GM21515 (cell line): ENCODE results near the gene SSBP1.
"Not testable (repeated sequence)": the region's sequence is repeated elsewhere in the genome, so short reads cannot be mapped to it uniquely, and the experiment has no call there.

Experiments
- ATAC-seq: cut with Tn5 transposase; IDR thresholded peaks from one replicate; pipeline ENCODE4 v1.9.1; 2021; ENCODE audit not compliant: unreplicated experiment

The SSBP1 gene

DNA sequence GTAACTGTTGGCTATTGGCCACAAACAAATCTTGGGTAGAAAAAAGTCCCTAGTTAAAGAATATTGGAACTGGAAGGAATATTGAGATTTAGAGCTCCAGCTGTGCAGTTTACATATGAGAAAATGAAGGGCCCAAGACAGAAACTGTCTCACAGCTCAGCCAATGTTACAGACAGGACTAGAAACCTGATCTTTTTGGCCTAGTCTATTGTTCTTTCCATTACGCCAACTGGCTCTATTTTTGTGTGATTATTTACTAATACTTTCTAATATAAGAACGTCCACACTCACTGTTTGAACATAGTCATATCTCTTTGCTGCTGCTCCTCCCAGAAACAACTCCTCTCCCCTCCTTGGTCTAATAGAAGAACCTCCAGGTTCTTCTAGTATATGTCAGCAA, 28.8 kb upstream of the SSBP1 start:
- ATAC-seq = no peak

DNA sequence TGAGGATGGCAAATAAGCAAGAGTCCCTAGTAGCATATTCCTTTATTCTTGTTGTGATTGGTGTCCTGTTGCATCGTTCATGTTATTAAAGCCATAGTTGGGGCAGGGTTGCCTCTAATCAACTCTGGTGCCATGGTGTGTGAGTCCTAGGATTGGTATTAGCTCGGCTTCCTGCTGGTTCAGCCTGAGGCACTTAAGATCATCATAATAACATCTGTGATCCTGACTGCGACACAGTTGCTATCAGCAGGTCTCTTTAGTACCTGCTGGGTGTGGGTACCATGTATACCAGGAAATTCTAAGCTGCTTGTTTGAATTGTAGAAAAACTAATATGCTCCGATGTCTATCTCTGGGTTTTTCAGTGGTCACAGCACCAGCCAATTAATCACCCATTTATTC, 28.4 kb upstream of the SSBP1 start:
- ATAC-seq = no peak

DNA sequence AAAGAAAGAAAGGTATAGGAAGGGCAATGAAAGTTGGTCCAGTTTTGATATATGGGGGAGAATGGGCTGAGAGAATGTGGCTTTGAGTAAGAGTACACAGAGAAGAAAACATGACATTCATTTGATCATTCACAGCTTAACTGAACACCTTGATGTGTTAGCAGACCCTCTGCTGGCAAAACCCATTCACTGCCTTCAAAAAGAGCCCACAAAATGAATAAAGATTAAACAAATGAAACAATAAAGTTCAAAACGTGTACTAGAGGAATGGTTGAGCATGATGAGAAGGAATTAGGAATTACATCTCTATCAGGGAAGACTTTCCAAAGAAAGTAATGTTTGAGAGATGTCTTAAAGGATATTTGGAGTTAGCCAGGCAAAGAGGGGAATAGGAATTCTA, 27.9 kb upstream of the SSBP1 start:
- ATAC-seq = no peak

GRCh38 chr7:141712603-141713255, 25.4 kb upstream of the SSBP1 start:
- ATAC-seq = no peak

GRCh38 chr7:141713890-141714289, 24.3 kb upstream of the SSBP1 start:
- ATAC-seq = no peak

DNA sequence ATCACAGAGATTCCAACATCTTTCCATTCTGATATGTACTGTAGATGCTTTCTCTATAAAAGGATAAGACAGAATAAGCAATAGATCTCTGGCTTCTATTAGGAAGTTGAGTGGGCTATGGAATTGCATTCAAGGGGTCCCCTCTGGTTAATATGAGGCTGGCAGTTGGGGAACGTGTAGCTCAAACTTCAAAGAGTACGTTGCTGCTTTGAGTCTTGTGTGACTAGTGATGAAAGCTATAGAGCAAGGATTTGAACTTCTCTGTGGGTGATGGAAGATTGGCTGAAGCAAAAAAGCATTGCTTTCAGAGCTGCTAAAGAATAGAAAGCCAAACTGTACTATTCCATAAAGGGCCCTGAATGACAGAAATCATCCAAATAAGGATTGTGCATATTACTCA, 23.6 kb upstream of the SSBP1 start:
- ATAC-seq = no peak

- ATAC-seq = no peak
Observed at GRCh38 chr7:141715018-141715417, 23.1 kb upstream of the SSBP1 start.

DNA sequence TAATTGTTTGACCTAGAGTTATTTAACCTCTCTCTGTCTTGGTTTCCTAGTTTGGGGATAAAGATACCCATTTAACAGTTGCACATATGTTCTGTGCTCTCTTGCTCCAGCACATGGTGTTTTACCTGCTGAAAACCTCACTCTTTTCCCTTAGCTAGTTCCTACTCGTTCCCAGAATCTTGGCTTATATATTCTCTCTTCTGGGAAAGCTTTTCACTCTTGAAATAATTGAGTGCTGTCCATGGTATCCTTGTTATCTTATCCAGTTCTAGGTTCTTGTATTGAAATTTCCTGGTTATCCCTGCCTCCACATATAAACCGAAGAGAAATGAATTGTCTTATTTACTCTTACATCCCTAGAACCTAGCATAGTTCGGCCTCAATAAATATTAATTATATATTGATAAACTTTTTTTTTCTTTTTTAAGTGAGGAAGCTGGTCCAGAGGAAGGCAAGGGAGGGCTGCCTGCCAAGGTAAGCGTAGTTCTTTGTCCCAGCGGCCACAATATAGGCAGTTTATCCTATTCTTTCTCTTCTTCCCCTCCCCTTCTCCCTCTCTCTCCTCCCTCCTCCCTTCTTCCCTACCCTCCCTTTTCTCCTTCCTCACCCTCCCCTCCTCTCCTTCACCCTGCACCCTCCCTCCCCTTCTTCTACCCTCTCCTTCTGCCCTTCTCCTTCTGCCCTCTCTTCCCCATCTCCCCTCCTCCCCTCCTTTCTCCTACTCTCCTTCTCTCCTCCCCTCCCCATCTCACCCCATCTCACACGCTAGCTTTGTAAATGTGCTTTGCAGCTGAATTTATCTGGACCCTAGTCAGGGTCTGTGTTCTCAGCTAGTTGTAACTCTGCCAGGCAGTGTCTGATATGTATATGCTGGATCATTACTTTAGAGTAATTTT, 22.1 kb upstream of the SSBP1 start:
- ATAC-seq = no peak

GRCh38 chr7:141717450-141717849, 20.7 kb upstream of the SSBP1 start:
- no peak for ATAC-seq

- ATAC-seq = no peak
Observed at GRCh38 chr7:141722529-141722928, 15.6 kb upstream of the SSBP1 start.

GRCh38 chr7:141729020-141729419, 9.1 kb upstream of the SSBP1 start:
- ATAC-seq = no peak

DNA sequence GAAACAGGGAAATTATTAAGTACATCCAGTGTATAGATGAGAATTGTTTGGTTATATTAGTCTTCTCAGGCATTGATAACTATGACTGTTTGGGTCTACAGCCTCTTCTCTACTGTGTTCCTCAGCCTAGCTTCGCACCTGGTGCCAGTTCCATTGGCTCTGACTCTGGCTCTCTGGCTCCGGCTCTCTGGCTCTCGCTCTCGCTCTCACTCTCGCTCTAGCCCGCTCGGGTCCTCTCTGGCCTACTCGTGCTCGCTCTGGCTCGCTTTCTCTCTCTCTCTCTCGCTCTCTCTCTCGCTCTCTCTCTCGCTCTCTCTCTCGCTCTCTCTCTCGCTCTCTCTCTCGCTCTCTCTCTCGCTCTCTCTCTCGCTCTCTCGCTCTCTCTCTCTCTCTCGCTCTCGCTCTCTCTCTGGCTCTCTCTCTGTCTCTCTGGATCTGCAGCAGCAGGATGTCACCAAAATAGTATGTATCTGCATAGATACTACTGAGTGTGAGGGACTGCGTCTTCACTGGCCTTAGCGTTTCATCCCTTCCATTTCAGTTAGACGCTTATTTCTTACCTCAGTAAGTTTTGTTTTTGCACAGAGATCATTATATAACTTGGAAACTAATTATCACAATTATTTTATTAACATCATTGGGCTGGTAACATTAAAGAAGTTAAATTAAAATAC, 6.5 kb upstream of the SSBP1 start:
- ATAC-seq = no peak

- ATAC-seq = no peak
Observed at GRCh38 chr7:141737118-141737835, 881 bp upstream of the SSBP1 start.

DNA sequence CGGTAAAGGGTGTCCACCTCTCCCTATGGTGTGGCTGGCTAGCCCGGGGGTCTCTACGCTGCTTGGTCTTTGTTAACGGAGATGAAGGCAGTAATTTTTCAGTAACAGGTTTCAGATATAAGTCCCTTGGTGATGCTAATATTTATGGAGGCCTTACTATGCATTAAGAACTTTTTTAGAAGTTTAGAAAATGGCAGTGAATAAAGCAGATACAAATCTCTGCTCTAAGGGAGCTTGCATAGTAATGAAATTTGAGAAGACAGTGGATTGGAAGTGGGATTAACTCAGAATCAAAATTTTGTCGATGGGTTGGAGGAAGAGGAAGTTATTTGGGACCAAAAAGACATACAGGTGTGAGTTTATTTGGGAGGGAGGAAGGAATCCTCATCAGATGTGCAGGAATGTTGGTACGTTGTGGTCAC, 445 bp downstream of the SSBP1 start:
- ATAC-seq = no peak

DNA sequence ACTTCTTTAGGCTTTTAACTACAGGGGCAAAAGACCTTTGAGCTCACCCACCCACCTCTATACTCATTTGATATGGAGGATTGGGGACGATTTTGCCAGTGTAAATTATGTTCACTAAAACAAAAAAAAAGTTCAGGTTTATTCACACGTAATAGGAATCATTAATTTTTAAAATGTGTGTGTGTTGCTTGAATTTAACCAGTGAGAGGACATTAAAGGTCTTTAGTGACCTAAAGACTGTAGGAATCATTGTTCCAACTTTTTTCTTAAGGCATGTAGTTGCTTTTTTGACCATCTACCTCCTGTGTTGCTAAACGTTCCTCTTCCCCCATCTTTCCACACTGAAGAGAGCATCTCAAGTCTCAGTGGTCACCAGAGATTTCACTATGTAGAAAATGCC, 1.1 kb downstream of the SSBP1 start:
- ATAC-seq = no peak

GRCh38 chr7:141742229-141742628, 4.1 kb downstream of the SSBP1 start:
- ATAC-seq = no peak

GRCh38 chr7:141744131-141744530, 6.0 kb downstream of the SSBP1 start:
- no peak for ATAC-seq

DNA sequence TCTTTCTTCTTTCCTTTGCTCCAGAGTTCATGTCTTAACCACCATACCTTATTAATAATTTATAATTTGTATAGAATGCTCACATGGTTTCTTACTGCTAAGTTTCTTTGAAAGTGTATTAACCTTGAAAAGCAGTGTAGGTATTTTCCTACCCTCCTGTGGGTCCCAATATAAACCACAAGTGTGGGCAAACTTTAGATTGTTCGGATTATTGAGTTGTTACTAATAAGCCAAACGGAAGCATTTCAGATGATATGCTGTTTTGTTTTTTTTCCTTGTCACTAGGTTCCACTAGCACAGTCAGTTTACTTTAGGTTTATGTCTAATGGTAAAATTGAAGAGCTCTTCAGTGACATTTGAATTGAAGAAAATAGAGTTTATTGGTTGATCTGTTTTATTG, 10.2 kb downstream of the SSBP1 start:
- no peak for ATAC-seq

GRCh38 chr7:141751904-141752303, 13.7 kb downstream of the SSBP1 start:
- ATAC-seq = not testable (repeated sequence)

- no peak for ATAC-seq
Observed at GRCh38 chr7:141752634-141753033, 14.5 kb downstream of the SSBP1 start.

DNA sequence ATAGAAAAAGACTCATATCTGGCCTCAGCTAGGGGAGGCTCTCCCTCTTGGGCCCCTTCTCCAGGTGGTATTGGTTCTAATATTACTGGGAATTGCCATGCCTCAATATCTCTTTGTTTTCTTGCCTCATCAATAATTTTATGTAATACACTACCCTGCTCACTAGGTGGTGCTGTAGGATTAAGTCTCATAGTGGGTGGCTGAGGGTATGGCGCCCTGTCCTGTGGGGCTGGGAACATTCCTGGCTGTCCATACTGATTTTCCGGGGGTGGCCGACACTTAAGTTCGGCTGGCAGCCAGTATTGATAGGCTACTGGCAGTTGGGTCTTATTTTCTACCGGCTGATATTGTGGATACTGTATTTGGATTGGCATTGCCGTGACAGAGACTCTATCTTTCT, 16.8 kb downstream of the SSBP1 start:
- ATAC-seq = no peak
